ENCODE data around the gene CASP10. TPM values are rescaled to one million over a fixed set of nuclear protein-coding genes. Genes with fewer than 3 reads are reported as not detected.
A peak's percentile ranks its signal among the peaks of the same experiment; 100 is the strongest.

CASP10 gene
- total and polyA plus RNA-seq, 2 of the 13 experiments (the other 11 are each of a cell fraction or from before 2014, with no cell fraction given): 22.2 to 23.8 TPM

DNA sequence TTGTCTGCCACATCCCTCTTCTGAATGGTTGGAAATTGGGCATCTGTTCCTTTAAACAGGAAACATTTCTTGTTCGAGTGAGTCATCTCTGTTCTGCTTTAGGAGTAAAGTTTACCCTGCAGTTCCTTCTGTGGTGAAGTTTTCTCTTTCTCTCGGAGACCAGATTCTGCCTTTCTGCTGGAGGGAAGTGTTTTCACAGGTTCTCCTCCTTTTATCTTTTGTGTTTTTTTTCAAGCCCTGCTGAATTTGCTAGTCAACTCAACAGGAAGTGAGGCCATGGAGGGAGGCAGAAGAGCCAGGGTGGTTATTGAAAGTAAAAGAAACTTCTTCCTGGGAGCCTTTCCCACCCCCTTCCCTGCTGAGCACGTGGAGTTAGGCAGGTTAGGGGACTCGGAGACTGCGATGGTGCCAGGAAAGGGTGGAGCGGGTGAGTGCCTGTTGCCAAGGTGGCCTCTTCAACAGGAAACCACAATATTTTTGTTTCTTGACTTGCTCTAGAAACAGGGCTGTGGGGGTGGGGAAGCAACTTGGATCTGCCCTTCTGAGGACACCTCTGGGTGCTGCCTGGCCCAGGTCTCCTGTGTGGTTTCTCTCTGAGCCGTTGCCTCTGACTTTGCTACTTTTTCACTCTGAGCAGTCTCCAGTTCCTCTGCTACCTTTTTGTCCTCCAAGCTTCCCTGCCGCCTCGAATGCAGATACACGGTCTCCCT is 75.2 kb downstream of the CASP10 start (continued):
- TF ChIP-seq, protein P1, sequence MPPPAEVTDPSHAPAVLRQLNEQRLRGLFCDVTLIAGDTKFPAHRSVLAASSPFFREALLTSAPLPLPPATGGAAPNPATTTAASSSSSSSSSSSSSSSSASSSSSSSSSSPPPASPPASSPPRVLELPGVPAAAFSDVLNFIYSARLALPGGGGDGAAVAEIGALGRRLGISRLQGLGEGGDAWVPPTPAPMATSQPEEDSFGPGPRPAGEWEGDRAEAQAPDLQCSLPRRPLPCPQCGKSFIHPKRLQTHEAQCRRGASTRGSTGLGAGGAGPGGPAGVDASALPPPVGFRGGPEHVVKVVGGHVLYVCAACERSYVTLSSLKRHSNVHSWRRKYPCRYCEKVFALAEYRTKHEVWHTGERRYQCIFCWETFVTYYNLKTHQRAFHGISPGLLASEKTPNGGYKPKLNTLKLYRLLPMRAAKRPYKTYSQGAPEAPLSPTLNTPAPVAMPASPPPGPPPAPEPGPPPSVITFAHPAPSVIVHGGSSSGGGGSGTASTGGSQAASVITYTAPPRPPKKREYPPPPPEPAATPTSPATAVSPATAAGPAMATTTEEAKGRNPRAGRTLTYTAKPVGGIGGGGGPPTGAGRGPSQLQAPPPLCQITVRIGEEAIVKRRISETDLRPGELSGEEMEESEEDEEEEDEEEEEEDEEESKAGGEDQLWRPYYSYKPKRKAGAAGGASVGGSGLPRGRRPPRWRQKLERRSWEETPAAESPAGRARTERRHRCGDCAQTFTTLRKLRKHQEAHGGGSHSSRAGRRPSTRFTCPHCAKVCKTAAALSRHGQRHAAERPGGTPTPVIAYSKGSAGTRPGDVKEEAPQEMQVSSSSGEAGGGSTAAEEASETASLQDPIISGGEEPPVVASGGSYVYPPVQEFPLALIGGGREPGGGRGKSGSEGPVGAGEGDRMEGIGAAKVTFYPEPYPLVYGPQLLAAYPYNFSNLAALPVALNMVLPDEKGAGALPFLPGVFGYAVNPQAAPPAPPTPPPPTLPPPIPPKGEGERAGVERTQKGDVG (CRISPR knock-in tag; IDR thresholded peaks at IDR 0.05; ENCODE audit: borderline replicate concordance): no peak; the same call in 1 of the 2 replicates
- TF ChIP-seq ATAD3A (CRISPR knock-in tag; IDR thresholded peaks at IDR 0.05) (no peak), RBM39 (IDR thresholded peaks at IDR 0.05; ENCODE audit: low read depth, low read length, poor library complexity, severe bottlenecking) (no peak), HMG20B (CRISPR knock-in tag; conservative IDR thresholded peaks at IDR 0.05) (no peak), ZNF292 (CRISPR knock-in tag; IDR thresholded peaks at IDR 0.05; ENCODE audit: borderline replicate concordance, low read depth) (peak; percentile 42; the same call in 1 of the 2 replicates), RELA (CRISPR knock-in tag; IDR thresholded peaks at IDR 0.05) (no peak), ZNF207 (IDR thresholded peaks at IDR 0.05; ENCODE audit: borderline replicate concordance) (no peak), ZNF33B (CRISPR knock-in tag; IDR thresholded peaks at IDR 0.05) (no peak), JUND (CRISPR knock-in tag; IDR thresholded peaks at IDR 0.05) (peak; percentile 53; the same call in 1 of the 2 replicates), ZNF3 (CRISPR knock-in tag; IDR thresholded peaks at IDR 0.05) (no peak), FOXK1 (CRISPR knock-in tag; IDR thresholded peaks at IDR 0.05; ENCODE audit: borderline replicate concordance, low read depth) (no peak), SPEN (CRISPR knock-in tag; IDR thresholded peaks at IDR 0.05; ENCODE audit: low read depth) (0 out of 2 replicates have a peak, but pooled peaks have one; percentile 34), RBFOX2 (IDR thresholded peaks at IDR 0.05; ENCODE audit: low read depth, low read length) (peak; percentile 53), ZNF552 (CRISPR knock-in tag; IDR thresholded peaks at IDR 0.05; ENCODE audit: borderline replicate concordance) (no peak; the same call in 1 of the 2 replicates)
- TF ChIP-seq, protein P2, sequence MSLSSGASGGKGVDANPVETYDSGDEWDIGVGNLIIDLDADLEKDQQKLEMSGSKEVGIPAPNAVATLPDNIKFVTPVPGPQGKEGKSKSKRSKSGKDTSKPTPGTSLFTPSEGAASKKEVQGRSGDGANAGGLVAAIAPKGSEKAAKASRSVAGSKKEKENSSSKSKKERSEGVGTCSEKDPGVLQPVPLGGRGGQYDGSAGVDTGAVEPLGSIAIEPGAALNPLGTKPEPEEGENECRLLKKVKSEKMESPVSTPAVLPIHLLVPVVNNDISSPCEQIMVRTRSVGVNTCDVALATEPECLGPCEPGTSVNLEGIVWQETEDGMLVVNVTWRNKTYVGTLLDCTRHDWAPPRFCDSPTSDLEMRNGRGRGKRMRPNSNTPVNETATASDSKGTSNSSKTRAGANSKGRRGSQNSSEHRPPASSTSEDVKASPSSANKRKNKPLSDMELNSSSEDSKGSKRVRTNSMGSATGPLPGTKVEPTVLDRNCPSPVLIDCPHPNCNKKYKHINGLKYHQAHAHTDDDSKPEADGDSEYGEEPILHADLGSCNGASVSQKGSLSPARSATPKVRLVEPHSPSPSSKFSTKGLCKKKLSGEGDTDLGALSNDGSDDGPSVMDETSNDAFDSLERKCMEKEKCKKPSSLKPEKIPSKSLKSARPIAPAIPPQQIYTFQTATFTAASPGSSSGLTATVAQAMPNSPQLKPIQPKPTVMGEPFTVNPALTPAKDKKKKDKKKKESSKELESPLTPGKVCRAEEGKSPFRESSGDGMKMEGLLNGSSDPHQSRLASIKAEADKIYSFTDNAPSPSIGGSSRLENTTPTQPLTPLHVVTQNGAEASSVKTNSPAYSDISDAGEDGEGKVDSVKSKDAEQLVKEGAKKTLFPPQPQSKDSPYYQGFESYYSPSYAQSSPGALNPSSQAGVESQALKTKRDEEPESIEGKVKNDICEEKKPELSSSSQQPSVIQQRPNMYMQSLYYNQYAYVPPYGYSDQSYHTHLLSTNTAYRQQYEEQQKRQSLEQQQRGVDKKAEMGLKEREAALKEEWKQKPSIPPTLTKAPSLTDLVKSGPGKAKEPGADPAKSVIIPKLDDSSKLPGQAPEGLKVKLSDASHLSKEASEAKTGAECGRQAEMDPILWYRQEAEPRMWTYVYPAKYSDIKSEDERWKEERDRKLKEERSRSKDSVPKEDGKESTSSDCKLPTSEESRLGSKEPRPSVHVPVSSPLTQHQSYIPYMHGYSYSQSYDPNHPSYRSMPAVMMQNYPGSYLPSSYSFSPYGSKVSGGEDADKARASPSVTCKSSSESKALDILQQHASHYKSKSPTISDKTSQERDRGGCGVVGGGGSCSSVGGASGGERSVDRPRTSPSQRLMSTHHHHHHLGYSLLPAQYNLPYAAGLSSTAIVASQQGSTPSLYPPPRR (CRISPR knock-in tag; IDR thresholded peaks at IDR 0.05; ENCODE audit: borderline replicate concordance): no peak
- TF ChIP-seq, protein P3, sequence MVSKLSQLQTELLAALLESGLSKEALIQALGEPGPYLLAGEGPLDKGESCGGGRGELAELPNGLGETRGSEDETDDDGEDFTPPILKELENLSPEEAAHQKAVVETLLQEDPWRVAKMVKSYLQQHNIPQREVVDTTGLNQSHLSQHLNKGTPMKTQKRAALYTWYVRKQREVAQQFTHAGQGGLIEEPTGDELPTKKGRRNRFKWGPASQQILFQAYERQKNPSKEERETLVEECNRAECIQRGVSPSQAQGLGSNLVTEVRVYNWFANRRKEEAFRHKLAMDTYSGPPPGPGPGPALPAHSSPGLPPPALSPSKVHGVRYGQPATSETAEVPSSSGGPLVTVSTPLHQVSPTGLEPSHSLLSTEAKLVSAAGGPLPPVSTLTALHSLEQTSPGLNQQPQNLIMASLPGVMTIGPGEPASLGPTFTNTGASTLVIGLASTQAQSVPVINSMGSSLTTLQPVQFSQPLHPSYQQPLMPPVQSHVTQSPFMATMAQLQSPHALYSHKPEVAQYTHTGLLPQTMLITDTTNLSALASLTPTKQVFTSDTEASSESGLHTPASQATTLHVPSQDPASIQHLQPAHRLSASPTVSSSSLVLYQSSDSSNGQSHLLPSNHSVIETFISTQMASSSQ (IDR thresholded peaks at IDR 0.05; ENCODE audit: low read depth): 0 out of 2 replicates have a peak, but pooled peaks have one; percentile 29
- TF ChIP-seq, protein P3 (CRISPR knock-in tag; IDR thresholded peaks at IDR 0.05; ENCODE audit: borderline replicate concordance): no peak

Data from HepG2 (cell line).